Renal cortex interstitium (tissue), 3 donors: ENCODE measurements around the gene ISCU. TPM values are rescaled to one million over a fixed set of nuclear protein-coding genes. Genes with fewer than 3 reads are reported as not detected.

Source experiments
- polyA plus RNA-seq, 3 donors: library from polyadenylated mRNA; unstranded; fragments of 120-200 nt; gene quantifications; one replicate each; pipeline ENCODE4 v1.2.1, GENCODE V29; 2013; ENCODE audit not compliant: insufficient read length in 3 of 3

ISCU gene
- polyA plus RNA-seq, 3 donors, result 104 to 115 (median 112) TPM

Other genes with a start within 250 kb of the ISCU start
- gene CMKLR1, start 223.3 kb upstream of the ISCU start, polyA plus RNA-seq, result 1 to 10 TPM; 3.8 to 5.1 (median 4.1) TPM
- gene FICD, start 47.3 kb upstream of the ISCU start, polyA plus RNA-seq, result 1 to 10 TPM; 3.0 to 4.0 (median 3.7) TPM
- gene SART3, start 1.4 kb upstream of the ISCU start, polyA plus RNA-seq, result 10 to 100 TPM; 60.8 to 72.7 (median 61.6) TPM
- gene TMEM119, start 35.5 kb downstream of the ISCU start, polyA plus RNA-seq, result 10 to 100 TPM; 16.8 to 25.9 (median 17.6) TPM
- gene SELPLG, start 71.3 kb downstream of the ISCU start, polyA plus RNA-seq, result 1 to 10 TPM; 1.7 to 2.5 (median 2.3) TPM
- 10 to 100 TPM; 56.2 to 65.8 (median 60.5) TPM for gene CORO1C, start 168.9 kb downstream of the ISCU start, polyA plus RNA-seq